ENCODE measurements around the gene HOXA5. TPM values are rescaled to one million over a fixed set of nuclear protein-coding genes. Genes with fewer than 3 reads are reported as not detected.

Gene HOXA5
- total RNA-seq, 2 donors from 2014 or later: 0.33 to 0.64 TPM

GRCh38 chr7:27185854-27186667, 42.6 kb upstream of the HOXA5 start:
- Mint-ChIP-seq H3K4me3 (peak overlapping the region; percentile 73), H3K36me3 (no peaks in the 10 kb centered on the region), H3K4me1 (ENCODE audit: low read depth in 2 of 2) (peaks cover 34 to 41% of the 10 kb centered on the region in 2 donors), H3K9me3 (no peaks in the 10 kb centered on the region), H3K27ac (peak overlapping the region; percentile 7 to 77), H3K27me3 (peaks cover 51 to 73% of the 10 kb centered on the region in 2 donors)
- DNase-seq (ENCODE audit: low spot score): no peak
- ATAC-seq: no peak

- H3K4me1 Mint-ChIP-seq (ENCODE audit: low read depth in 2 of 2): peaks cover 34 to 44% of the 10 kb centered on the region in 2 donors
These were observed 41.8 kb upstream of the HOXA5 start, which contains the start of gene HOXA11 for GRCh38 chr7:27185013-27185853. Gene HOXA11, minus strand, starts transcription at chr7:27185232. Its CDS starts 88 bp downstream, at chr7:27185144.

DNA sequence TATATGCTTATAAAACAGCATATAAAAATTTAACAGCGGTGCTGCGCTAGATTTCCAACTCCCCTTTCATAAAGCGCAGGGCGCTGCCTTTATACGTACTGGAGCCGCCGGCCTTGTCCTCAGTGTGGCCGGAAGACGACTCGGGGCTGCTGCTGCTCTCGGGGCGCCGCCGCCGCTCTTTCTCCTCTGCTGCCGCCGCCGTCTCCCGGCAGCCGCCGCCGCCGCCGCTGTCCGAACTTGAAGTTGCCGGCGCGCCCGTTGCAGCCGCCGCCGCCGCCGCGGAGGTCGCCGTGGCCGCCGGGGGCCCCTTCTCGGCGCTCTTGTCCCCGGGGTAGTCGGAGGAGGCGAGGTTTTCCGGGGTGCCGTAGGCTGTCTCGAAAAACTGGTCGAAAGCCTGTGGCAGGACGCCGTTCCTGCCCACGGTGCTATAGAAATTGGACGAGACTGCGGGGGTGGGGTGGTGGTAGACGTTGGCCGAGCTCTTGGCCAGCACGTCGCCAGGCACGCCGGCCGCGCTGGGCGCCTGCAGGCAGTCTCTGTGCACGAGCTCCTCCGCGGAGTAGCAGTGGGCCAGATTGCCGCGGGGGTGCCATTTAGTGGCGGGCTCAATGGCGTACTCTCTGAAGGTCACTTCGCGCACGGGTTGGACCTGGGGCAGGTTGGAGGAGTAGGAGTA, 41.0 kb upstream of the HOXA5 start:
- Mint-ChIP-seq H3K27me3 (peaks cover 46 to 64% of the 10 kb centered on the region in 2 donors), H3K9me3 (no peaks in the 10 kb centered on the region), H3K36me3 (no peaks in the 10 kb centered on the region), H3K4me1 (ENCODE audit: low read depth in 2 of 2) (peaks cover 40 to 44% of the 10 kb centered on the region in 2 donors), H3K27ac (peak overlapping the region; percentile 21 to 23), H3K4me3 (peak overlapping the region; percentile 73)
- DNase-seq (ENCODE audit: low spot score) (no peak), ATAC-seq (peak; percentile 69 to 78)

More at GRCh38 chr7:27185013-27185853, 41.8 kb upstream of the HOXA5 start, which contains the start of gene HOXA11:
- no peaks in the 10 kb centered on the region for H3K9me3 Mint-ChIP-seq
- peak within 1 kb of the TSS; percentile 21 to 77 for H3K27ac Mint-ChIP-seq
- peak within 1 kb of the TSS; percentile 73 for H3K4me3 Mint-ChIP-seq
- DNase-seq (ENCODE audit: low spot score) (no peak), ATAC-seq (peak in 1 of 2 donors; percentile 34)
- H3K27me3 Mint-ChIP-seq: peaks cover 49 to 65% of the 10 kb centered on the region in 2 donors
- no peaks in the 10 kb centered on the region for H3K36me3 Mint-ChIP-seq

DNA sequence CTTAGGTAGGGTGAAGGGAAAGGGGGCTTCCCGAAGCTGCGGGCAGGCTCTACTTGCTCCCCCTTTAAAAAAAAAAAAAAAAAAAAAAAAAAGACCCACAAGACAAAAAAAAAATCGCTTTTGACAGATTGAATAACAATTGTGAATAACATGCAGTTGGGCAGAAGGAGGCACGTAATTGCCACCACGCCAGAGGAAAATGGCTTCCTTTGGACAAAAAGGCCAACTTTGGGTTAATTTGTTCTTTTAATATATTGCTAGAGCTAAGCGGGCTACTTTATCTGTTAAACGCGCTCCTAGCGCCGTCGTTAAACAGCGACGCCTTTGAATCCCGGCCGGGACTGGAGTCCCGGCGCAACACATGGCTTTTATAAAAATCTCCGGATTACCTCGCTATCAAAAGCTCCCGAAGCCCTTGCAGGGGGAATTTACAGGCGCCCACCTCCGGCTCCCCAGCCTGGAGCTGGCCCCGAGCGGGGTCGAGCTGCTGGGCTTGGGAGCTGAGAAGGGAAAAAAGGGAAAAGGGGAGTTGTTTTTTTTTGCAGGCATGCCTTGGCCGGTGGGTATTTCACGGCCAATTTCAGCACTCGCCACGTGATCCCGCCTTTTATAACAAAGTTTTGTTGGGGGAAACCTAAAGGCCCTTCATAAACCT, 40.3 kb upstream of the HOXA5 start:
- Mint-ChIP-seq H3K4me1 (ENCODE audit: low read depth in 2 of 2) (peaks cover 37 to 43% of the 10 kb centered on the region in 2 donors), H3K27ac (no peak overlapping the region), H3K9me3 (no peaks in the 10 kb centered on the region), H3K36me3 (no peaks in the 10 kb centered on the region), H3K27me3 (peaks cover 44 to 63% of the 10 kb centered on the region in 2 donors), H3K4me3 (peak overlapping the region; percentile 73)
- DNase-seq (ENCODE audit: low spot score): no peak
- no peak for ATAC-seq

DNA sequence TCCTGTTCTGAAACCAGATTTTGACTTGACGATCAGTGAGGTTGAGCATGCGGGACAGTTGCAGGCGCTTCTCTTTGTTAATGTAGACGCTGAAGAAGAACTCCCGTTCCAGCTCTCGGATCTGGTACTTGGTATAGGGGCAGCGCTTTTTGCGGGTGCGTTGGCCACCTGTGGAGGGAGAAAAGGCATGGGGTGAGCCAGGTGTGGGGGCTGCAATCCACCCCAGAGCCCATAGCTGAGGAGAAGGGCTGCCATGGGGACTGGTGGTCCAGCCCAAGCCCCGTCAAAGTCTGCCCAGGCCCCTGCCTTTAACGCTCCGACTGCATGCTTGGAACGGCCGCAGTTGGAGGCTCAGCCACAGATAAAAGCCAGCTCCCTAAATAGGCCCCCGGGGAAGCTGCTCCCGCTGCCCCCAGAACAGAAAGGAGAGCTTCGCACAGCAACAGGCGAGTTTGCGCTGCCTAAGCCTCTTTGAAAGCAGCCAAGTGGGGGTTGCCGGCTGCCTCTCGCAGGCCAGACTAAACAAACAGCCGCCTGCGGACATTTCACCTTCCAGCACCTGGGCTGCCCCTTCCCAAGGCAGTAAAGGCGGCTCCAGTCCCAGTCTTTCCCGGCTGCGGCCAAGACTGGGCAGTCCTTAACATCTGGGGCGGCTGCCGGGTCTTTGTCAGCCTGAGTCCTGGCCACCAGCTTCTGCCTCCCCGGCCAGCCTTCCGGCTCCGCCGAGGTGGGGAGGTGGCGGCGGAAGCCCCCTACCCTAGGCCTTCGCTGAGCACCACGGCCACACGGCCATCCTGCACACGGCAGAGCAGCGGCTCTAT, 39.6 kb upstream of the HOXA5 start:
- Mint-ChIP-seq H3K4me1 (ENCODE audit: low read depth in 2 of 2) (peaks cover 30 to 36% of the 10 kb centered on the region in 2 donors), H3K4me3 (no peak overlapping the region), H3K36me3 (no peaks in the 10 kb centered on the region), H3K9me3 (no peaks in the 10 kb centered on the region), H3K27ac (no peak overlapping the region), H3K27me3 (peaks cover 39 to 59% of the 10 kb centered on the region in 2 donors)
- no peak for ATAC-seq
- no peak for DNase-seq (ENCODE audit: low spot score)

GRCh38 chr7:27182285-27182841, 38.9 kb upstream of the HOXA5 start:
- Mint-ChIP-seq H3K27ac (no peak overlapping the region), H3K36me3 (no peaks in the 10 kb centered on the region), H3K4me3 (no peak overlapping the region), H3K27me3 (peaks cover 34 to 57% of the 10 kb centered on the region in 2 donors), H3K4me1 (ENCODE audit: low read depth in 2 of 2) (peaks cover 24 to 31% of the 10 kb centered on the region in 2 donors), H3K9me3 (no peaks in the 10 kb centered on the region)
- ATAC-seq: no peak
- no peak for DNase-seq (ENCODE audit: low spot score)

GRCh38 chr7:27181795-27182275, 38.4 kb upstream of the HOXA5 start:
- Mint-ChIP-seq H3K9me3 (no peaks in the 10 kb centered on the region), H3K27me3 (peaks cover 30 to 52% of the 10 kb centered on the region in 2 donors), H3K27ac (no peak overlapping the region), H3K36me3 (no peaks in the 10 kb centered on the region), H3K4me3 (no peak overlapping the region), H3K4me1 (ENCODE audit: low read depth in 2 of 2) (peaks cover 24 to 28% of the 10 kb centered on the region in 2 donors)
- DNase-seq (ENCODE audit: low spot score) (no peak), ATAC-seq (no peak)

- no peaks in the 10 kb centered on the region for H3K36me3 Mint-ChIP-seq
- no peak overlapping the region for H3K27ac Mint-ChIP-seq
- H3K27me3 Mint-ChIP-seq: peaks cover 24 to 41% of the 10 kb centered on the region in 2 donors
- no peak for ATAC-seq
- H3K9me3 Mint-ChIP-seq: no peaks in the 10 kb centered on the region
- no peak for DNase-seq (ENCODE audit: low spot score)
- no peak overlapping the region for H3K4me3 Mint-ChIP-seq
- peaks cover 16 to 22% of the 10 kb centered on the region in 2 donors for H3K4me1 Mint-ChIP-seq (ENCODE audit: low read depth in 2 of 2)
These were observed 37.2 kb upstream of the HOXA5 start for GRCh38 chr7:27180431-27181420.

- Mint-ChIP-seq H3K27ac (no peak overlapping the region), H3K4me1 (ENCODE audit: low read depth in 2 of 2) (peaks cover 9 to 17% of the 10 kb centered on the region in 2 donors), H3K27me3 (peaks cover 23 to 31% of the 10 kb centered on the region in 2 donors), H3K4me3 (peak overlapping the region; percentile 26), H3K9me3 (no peaks in the 10 kb centered on the region), H3K36me3 (no peaks in the 10 kb centered on the region)
- ATAC-seq: peak; percentile 75 to 80
- DNase-seq (ENCODE audit: low spot score): no peak
These were observed 36.3 kb upstream of the HOXA5 start for GRCh38 chr7:27179503-27180430.

DNA sequence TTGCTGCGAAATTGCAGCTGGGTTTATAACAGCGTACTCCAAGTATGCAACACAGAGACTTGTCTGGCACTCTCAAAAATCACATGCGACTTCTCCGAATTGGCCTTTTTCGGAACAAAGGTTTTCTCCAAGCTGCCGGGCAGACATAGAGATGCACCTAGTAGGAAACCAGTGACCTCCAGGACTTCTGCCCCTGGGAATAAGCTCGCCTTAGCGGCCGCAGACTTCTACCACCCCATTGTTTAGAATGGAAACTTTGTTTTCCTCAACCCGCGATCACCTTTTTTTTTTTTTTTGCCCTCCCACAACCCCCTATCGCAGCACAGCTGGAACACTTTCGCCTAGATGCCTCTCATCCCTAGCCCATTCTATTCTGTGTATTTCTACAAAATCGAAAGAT, 35.5 kb upstream of the HOXA5 start:
- Mint-ChIP-seq H3K27me3 (peaks cover 21 to 28% of the 10 kb centered on the region in 2 donors), H3K4me3 (peak overlapping the region; percentile 26), H3K27ac (no peak overlapping the region), H3K36me3 (no peaks in the 10 kb centered on the region), H3K4me1 (ENCODE audit: low read depth in 2 of 2) (peaks cover 6 to 16% of the 10 kb centered on the region in 2 donors), H3K9me3 (no peaks in the 10 kb centered on the region)
- ATAC-seq (no peak), DNase-seq (ENCODE audit: low spot score) (no peak)
